HG03354 (cell line): ENCODE measurements around the gene UST.
"Not testable (repeated sequence)": the region's sequence is repeated elsewhere in the genome, so short reads cannot be mapped to it uniquely, and the experiment has no call there.

ENCODE experiments used
- ATAC-seq: cut with Tn5 transposase; IDR thresholded peaks from one replicate; pipeline ENCODE4 v1.9.1; 2021; ENCODE audit warnings: mild to moderate bottlenecking; ENCODE audit not compliant: unreplicated experiment, poor library complexity, severe bottlenecking

Gene UST

GRCh38 chr6:148885925-148886845 is 139.4 kb downstream of the UST start:
- ATAC-seq, result no peak

GRCh38 chr6:148887181-148887580 is 140.4 kb downstream of the UST start:
- no peak for ATAC-seq

GRCh38 chr6:148888856-148889255 is 142.0 kb downstream of the UST start:
- ATAC-seq, result no peak

- ATAC-seq, result no peak
Observed at GRCh38 chr6:148890096-148890495, 143.3 kb downstream of the UST start.

GRCh38 chr6:148890652-148891404 is 144.0 kb downstream of the UST start:
- no peak for ATAC-seq

DNA sequence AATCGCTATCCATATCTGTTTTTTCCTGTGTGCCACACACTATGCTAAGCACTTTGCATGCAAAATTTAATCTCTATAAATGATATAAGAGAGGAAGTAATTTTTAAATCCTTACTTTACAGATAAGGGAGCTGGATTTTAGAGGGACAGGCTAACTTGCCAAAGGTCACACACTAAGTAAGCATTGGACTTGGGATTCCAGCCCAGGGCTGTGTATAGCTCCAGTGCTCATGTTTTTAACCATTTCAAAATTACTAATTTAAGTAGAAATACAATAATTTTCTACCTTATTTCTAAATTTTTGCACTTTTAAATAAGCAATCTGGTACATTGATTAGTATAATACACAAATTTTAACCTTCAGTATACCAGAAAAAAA is 144.6 kb downstream of the UST start:
- no peak for ATAC-seq

GRCh38 chr6:148892247-148892646 is 145.4 kb downstream of the UST start:
- no peak for ATAC-seq

DNA sequence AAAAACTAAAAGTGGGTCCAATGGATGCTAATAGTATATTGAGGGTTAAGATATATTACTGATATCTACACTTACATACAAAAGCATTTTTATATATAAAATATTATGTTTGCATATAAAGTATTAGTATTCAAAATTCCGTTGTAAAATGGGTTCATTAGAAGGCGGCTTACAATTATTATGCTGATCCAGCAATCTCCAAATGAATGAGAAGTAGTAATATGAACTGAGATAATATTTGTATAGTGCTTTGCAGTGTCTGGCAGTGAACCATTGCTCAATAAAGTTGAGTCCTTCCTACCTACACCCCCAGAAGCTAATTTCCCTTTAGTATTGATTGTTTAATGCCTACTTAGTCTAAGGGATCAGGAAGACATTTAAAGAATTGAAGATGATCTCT is 146.2 kb downstream of the UST start:
- no peak for ATAC-seq

DNA sequence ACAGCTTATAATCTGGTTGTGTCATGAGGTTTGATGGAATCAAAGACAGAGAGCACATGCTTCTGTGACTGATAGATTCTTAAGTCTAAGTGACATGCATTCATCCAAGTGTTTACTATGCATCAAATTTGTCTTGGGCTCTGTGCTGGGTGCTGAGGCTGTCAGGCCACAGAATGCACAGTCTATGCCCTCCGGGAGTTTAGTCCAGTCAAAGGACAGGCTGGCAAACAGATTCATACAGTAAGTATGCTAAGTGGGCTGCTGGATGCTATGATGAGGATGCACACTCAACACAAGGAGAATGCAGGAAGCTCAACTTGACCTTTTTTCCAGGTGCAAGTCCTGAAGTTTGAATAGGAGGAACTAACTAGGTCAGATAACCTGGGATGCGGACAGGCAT is 146.7 kb downstream of the UST start:
- ATAC-seq, result no peak

- ATAC-seq, result no peak
Observed at GRCh38 chr6:148898376-148899014, 151.7 kb downstream of the UST start.

DNA sequence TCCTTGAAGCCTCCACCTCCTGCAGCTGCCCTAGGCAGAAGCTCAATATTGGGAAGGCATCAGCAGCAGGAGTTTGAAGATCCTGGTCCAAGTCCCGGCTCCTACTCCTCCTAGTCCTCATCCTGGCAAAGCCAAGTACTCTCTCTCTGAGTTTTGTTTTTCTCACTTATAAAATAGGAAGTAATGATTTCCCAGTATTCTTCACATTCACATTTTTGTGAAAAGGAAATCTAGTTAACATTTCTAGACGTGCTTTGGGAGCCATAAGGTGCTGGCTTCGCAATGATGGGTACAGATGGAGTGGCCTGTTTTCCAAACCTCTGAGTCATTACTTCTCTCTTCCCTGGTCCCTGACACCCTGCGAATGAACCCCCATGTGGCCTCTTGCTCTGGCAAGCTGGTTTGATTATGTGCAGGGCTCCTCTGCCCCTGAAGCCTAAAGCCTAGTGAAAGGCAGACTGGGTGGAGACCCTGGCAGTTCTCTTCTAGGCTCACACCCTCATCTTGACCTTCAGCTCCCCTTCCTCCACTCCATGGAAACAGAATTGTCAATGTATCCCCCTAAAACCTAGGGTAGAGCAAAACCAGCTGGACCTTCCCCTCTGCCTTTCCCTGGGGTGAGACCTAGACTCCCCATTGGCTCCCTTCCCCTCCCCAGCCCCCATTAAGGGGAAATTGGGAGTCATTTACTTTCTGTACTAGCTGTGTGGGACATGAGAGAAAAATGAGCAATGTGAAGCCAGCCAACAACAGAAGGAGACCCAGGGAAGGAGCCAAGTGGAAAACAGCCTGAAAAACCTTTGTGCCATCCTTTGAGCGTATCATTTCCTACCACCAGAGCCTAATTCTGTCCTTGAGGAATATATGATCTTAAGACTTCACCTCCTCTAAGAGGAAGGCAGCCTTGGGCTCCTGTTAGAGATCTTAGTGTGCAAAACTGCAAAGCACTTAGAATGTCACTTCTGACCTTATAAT is 158.4 kb downstream of the UST start:
- no peak for ATAC-seq

DNA sequence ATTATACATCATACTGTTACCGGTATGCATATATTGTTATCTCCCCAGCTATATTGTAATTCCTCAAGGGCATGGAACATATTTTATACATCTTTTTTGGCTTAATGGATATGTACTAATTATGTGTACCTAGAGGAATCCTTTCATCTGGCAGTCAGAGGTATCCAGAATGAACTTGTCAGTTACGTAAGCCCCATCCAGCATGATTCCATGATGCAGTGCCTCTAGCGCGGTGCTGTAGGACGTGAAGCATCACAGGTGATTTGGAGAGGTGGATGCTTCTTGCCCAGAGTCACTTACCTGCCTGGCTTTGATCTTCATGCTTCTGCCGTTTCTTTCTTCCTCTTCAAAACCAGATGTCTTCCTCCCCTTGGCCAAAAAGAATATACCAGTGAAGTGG is 159.1 kb downstream of the UST start:
- ATAC-seq, result no peak

GRCh38 chr6:148906386-148906785 is 159.6 kb downstream of the UST start:
- ATAC-seq, result no peak

DNA sequence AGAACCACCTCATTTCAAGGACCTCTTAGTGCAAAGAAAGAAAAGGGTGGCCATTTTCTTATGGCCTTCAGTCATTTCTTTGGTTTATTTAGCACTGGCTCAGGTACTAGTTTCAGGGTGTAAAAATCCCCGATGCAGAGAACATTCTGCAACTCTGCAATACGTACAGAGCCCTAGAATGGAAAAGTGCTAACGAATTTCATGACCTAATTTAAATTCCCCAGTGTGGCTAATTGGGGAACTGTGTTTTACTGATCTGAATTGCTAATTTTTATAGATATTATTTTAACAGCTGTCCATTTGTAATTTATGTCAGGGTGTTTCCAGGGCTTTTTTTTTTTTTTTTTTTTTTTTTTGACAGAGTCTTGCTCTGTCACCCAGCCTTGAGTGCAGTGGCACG is 160.7 kb downstream of the UST start:
- no peak for ATAC-seq

DNA sequence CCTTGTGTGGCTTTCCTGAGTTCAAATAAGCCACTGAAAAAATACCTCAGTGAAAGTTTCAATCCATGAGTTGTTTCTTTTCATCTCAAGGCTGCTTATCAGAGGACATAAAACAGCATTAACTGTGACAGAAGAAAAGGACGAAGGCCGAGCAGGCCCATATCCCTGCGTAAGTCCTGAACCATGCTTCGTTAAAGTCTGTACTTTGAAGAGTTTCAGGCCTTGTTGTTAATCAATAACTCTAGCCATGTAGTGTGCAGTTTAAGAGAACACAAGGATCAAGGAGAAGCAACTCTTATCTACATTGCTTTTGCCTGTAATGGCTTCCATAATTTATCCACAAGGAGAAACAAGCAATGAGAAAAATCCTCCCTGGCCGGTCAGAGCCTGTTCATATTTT is 165.4 kb downstream of the UST start:
- ATAC-seq, result no peak

- ATAC-seq, result no peak
Observed at GRCh38 chr6:148915810-148916209, 169.0 kb downstream of the UST start.

- not testable (repeated sequence) for ATAC-seq
Observed at GRCh38 chr6:148916485-148916884, 169.7 kb downstream of the UST start.

DNA sequence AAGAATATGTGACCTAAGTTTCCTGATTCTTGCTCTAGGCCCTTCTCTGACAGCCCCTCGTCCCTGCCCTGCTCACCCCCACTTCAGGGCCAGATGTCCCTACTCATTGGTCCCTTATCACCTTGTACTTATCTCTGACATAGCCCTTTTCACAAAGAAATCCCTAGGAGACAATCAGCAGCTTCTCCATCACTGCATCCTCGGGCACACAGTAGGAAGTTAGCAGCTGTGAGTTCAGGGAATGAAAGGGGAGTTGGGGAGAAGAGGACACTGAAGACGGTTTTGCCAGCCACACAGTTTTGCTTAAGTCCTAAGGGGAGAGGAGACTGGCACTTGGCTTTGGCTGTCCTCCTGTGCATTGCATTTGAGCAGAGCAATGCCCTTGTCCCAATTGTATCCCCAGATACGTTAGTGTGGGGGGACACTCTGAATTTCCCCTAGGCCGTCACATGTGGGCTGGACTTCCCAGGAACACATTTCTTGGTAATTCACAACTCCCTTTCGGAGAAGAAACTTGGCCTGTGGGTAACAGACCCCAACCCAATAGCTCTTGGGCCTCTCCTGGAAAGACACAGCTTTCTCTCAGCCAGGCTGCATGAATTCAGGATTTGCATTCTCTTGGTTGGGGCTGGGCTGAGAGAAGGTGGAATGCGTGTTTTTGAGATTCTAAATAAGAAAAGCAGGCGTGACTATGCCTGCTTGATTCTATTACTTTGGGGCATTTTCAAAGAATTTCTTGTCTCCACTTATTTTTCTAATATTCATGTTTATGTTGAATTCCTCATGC is 177.6 kb downstream of the UST start:
- no peak for ATAC-seq

DNA sequence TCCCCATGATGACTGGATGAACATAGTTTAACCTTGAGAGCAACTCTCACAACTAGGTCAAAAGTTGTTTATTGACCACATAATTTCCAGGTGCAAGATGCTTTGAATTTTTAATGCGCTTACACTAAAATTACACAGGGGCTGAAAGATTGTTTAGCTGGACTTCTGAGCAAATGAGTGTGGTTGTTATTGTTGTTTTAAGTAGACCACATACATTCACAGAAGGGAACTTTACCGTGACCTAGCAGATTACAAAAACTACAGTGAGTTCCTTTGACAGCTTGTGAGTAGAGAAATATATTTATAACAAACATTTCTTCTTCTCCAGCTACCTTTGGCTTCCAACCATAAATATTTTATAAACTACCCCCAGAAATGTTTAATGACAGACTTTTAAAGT is 178.9 kb downstream of the UST start:
- no peak for ATAC-seq
